GM19099 (cell line): ENCODE data around the gene GCNA.

ENCODE experiments used
- POLR2A ChIP-seq: IDR thresholded peaks from 3 replicates; pipeline ENCODE4 v1.6.1; 2011; ENCODE audit warnings: low read depth; ENCODE audit not compliant: insufficient read length; ENCODE audit errors: extremely low read depth

The GCNA gene

DNA sequence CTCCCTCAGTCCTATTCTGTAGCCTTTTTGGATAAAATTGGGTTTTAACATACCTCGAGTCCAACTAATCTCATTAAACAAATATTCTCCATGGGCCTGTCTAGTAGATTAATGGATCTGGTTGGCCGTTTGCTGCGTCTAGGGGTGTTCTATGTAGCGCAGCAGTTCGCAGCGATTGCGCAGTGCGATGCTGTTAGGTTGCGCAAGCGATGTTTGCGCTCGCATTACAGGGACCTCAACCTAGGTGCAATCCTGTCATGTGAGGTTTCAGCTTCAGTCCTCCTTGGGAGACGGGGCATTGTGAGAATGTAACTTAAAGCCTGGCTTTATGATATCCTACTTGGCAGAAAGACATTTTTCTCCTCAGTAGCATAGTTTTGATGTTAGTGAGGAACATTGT is 31.4 kb upstream of the GCNA start:
- TF ChIP-seq POLR2A, result no peak

- no peak for TF ChIP-seq POLR2A
Observed at GRCh38 chrX:71547339-71547738, 30.9 kb upstream of the GCNA start.

DNA sequence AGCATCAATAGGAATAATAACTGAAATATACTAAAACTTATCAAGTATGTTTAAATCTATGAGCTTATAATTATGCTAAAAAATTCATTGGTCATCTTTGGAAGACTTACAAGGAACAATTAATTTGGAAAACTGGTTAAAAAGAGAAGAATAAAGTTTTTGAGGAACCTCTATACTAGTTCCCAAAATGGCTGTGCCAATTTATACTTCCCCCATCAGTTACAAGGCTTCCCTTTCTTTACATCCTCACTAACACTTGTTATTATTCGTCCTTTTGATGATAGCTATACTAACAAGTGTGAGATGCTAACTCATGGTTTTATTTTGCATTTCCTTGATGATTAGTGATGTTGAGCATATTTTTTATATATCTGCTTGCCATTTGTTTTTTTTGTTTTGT is 28.3 kb upstream of the GCNA start:
- no peak for TF ChIP-seq POLR2A

- TF ChIP-seq POLR2A, result no peak
Observed at GRCh38 chrX:71550578-71550977, 27.7 kb upstream of the GCNA start.

DNA sequence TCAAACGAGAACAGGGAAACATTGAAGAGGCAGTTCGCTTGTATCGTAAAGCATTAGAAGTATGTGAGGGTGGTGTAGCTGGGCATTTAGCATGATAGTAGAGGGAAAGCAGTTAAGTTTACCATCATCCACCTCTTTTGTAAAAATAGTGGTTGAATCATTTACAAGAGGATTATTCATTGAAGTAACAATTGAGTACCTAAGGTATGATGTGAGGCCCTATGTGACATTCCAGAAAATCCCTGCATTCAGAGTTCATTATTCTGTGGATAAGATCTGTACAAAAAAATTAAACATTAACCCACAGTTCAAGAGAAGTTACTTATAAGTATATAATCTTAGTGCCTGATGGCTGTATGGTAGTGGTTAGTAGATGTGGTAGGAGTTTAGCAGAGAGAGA is 22.2 kb upstream of the GCNA start:
- no peak for TF ChIP-seq POLR2A

DNA sequence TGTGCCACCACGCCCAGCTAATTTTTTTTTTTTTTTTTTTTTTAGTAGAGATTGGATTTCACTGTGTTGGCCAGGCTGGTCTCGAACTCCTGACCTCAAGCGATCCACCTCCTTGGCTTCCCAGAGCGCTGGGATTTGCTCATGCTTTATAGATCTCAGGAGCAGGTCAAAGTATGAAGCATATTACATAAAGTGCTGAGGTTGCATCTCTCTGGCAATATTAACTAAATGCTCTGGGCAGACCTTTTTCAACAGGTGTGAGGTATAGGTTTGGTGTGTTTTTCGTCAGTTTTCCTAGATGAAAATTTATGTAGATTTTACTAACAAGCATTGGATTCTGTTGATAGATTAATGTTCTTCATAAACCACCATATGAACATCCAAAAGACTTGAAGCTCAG is 19.3 kb upstream of the GCNA start:
- TF ChIP-seq POLR2A, result no peak

GRCh38 chrX:71563921-71564320 is 14.3 kb upstream of the GCNA start:
- TF ChIP-seq POLR2A, result no peak

- TF ChIP-seq POLR2A, result no peak
Observed at GRCh38 chrX:71565474-71566041, 12.7 kb upstream of the GCNA start.

DNA sequence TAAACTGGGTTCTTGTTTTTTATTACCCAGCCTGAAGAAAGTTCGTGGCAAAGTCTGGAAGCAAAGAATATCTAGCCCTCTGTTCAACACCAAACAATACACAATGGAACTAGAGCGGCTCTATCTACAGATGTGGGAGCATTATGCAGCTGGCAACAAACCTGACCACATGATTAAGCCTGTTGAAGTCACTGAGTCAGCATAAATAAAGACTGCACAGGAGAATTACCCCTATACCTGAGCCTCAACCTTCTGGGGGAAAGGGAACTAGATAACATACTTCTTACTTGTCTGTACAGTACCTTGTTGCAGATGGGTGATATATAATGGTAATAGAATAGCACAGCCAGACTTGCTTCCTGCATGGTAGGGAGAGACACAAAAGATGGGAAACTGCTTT is 4.6 kb upstream of the GCNA start:
- no peak for TF ChIP-seq POLR2A

DNA sequence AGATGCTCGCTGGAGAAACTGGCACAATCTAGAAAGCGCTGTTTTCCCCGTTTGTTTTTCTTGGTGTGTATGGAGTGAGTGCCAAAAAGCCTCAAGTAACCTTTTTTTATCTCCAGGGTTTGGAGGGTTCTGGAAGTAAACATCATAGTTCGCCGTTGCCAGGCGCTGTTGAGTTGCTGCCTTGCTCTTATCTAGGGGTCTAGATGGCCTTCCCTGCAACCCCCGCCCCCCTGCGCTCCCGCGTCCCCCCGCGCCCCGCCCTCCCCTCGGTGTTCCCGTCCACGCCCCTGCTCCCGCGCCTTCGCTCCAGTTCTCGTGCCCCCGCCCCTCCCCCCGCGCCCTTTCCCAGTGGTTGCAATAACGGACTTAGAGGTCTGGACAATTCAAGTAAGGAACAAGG is 555 bp upstream of the GCNA start:
- TF ChIP-seq POLR2A, result no peak

- TF ChIP-seq POLR2A, result no peak
Observed at GRCh38 chrX:71579136-71579989, 1.1 kb downstream of the GCNA start.

GRCh38 chrX:71579990-71580380 is 1.7 kb downstream of the GCNA start:
- no peak for TF ChIP-seq POLR2A

GRCh38 chrX:71581210-71581609 is 3.0 kb downstream of the GCNA start:
- TF ChIP-seq POLR2A, result no peak

- no peak for TF ChIP-seq POLR2A
Observed at GRCh38 chrX:71586929-71587328, 8.7 kb downstream of the GCNA start.

DNA sequence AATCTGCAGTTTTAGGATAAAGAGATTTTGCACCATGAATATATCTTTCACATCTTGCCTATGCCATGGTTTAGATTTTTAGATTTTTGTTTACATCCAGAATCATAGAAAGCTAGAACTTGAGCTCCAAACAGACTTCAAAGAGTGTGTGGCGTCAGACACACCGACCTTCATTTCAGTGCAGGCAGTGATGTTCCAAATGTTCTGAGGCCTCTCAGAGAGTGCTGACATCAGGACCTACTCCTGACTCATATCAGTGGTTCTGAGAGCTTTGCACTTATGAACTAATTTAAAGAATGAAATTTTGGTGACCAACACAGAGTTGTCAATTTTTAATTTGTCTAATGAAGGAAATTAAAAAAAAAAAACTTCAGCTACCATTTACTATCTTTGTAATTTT is 21.7 kb downstream of the GCNA start:
- TF ChIP-seq POLR2A, result no peak

- no peak for TF ChIP-seq POLR2A
Observed at GRCh38 chrX:71603618-71604017, 25.4 kb downstream of the GCNA start.
